Measurements from ENCODE around the gene MAP2K2.

Gene MAP2K2

DNA sequence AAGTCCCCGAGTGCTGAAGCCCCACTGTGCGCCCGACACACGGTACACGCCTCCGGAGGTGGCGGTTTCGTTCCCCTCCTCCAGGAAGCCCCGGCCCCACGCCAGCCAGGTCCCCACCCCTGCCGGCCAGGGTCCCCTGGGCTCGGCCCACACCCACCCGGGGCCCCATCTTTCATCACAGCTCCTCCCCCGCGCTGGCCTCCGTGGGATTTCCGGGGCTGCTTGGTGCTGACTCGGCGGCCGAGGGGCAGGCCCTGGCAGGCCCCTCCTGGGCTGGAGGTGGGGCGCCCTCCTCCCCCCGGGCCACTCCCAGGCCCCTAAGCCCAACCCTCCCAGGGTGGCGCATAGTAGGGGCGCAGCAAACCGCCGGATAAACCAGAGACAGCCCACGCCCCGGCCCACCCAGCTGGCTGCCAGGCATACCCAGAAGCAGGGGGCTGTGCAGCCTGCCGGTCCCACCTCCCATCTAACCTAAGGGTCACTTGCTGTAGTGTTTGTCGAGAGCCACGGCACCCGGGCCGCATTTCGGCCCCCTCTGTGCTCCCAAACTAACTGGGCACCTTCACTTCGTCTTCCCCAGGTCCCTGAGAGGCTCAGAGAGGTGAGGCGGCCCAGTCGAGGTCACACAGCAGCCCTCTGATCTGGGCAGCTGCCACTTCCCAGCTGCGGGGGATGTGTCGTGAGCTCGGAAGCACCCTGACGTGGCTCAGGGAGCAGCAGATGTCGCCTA is 63.9 kb downstream of the MAP2K2 start:
- DNase-seq, result peak; percentile 91

DNA sequence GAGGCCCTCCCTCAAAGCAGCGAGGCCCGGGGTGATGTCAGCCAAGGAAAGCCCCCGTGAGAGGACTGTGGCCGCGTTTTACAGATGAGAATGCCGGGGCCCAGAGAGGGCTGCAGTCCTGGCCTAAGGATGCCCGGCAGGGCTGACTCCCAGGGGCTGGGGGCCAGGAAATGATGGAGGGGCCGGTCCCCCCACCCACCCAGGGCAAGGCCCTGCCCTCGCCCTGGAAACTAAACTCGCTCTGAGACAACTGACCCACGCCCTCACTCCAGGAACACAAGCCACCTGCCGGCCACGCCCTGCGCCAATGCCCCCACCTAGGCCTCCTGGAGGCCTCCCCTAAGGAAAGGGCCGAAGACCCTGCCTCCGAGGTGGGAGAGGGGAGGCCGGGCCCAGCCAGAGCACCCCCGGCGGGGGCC is 64.5 kb downstream of the MAP2K2 start:
- DNase-seq, result no peak

- DNase-seq, result no peak
Observed at GRCh38 chr19:4058693-4059452, 65.0 kb downstream of the MAP2K2 start.

DNA sequence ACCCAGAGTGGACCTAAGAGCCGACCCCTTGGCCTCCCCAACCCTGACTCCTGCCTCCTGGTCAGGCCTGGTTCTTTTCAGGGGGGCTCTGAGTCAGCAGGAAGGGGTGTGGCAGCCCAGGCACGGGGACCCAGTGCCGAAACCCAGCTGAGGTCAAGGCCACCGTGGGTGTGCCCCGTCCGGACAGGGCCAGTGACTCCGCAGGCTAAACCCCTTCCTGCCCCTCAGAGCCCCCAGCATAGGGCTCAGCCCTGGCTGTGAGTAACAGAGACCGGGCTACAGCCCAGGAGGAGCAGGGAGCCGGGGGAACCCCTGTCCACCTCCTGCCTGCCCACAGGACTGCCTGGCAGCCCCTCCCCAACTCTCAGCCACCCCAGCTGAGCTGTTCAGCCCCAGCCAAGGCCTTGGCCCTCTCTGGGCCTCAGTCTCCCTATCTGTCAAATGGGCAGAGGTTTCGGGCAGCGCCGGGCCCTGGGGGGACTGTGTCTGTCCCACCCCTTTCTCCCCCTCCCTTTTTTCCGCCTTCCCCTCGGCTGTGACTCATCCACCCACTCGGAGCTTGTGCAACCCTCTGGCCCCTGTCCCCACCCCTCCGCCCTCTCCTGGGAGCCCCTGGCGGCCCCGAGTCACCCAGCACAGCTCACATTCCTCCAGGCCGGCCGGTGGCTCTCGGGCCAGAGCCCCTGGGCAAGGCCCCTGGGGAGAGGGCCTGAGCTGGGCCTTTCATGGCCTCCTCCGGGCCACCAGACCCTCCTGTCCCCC is 65.8 kb downstream of the MAP2K2 start:
- DNase-seq, result peak; percentile 48

DNA sequence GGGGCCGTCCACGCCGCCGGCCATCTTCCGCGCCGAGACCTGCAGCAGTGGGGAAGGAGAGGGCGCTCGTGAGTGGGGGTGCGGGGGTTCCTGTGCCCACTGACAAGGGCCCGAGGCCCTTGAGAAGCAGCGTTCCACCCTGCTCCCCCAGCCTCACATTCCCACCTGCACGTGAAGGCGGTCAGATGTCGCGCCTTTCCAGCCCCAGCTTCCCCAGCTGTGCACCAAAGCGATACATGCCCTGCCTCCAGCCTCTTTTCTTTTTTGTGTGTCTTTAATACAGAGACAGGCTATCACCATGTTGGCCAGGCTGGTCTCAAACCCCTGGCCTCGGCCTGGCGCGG is 68.7 kb downstream of the MAP2K2 start:
- no peak for DNase-seq

GRCh38 chr19:4054441-4055208 is 69.3 kb downstream of the MAP2K2 start:
- no peak for DNase-seq

- DNase-seq, result no peak
Observed at GRCh38 chr19:4053423-4054324, 70.2 kb downstream of the MAP2K2 start.

- no peak for DNase-seq
Observed at GRCh38 chr19:4052993-4053422, 70.9 kb downstream of the MAP2K2 start.

DNA sequence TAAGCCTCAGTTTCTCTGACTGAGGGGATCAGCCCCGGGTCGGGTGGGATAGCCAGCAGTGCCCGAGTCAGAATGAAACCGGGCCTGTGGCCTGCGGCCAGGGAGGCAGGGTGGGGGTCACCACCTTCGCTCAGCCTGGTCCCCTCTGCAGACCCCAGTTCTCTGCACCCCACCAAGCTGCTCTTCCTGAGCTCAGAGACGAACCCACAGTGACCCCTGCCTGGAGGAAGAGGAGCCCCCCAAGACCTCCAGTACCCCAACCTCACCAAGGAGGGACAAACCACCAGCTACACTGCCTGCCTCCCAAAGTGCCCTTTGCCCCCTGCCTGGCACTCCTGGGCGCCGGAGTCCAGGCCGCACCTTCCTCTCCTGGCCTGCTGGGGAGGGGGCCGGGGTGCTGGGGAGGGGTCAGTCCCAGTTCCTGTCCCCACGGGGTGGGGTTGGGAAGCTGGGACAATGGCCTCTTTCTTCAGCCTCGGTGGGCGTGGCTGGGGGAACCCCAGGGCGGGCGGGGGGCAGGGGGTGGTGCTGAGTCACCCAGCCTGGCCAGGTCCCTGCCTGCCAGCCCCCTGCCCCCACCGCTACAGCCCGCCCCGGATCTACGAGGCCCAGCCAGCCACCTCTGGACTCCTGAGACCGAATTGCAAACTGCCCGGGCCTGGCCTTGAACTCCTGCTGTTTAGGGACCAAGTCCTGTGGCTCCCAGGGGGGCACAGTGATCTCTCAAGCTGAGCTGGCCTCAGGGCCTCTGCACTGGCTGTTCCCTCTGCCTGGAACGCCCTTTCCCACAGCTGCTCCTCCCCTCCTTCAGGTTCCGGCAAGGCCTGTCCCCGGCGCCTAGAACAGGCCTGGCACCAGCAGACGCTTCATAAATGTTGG is 71.6 kb downstream of the MAP2K2 start:
- DNase-seq, result no peak

DNA sequence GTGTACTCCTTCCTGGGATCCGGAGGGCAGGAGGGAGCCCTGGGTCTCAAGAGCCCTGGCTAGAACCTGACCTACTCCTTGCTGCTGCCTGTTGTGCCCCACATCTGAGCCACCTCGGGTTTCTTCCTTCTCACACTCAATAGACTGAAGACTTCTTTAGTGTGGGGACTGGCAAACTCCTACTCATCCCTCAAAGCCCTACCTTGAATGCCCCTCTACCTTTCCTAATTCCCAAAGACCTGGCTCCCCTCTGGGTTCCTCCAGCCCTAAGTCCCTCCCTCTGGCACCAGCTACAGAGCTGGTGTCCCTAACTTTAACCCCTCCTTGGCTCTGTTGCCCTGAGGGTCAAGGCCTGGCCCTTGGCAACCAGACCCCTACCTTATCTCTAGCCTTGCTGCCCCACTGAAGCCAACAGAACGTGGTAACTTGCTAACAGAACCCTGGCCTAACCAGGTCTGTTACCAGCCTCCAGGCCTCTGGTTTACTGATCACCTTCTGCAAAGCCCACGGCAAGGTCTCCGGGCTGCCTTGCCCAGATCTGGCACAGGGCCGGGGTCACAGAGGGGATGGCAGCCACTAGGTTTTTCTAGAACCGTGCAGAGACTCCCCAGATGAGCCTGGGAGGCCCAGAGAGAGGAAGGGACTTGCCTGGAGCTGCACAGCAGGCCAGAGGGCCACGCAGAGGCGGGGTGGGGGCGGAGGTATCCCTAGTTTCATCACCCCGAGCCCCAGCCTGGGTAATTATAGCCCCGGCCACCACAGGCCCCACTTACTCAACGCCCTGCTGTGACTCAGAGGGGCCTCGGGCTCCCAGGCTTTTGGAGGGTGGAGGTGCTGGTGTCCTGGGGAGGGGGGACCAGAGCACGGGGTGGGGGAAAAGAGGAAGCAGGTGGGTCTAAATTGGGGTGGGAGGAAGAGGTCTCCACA is 72.5 kb downstream of the MAP2K2 start:
- DNase-seq, result no peak

DNA sequence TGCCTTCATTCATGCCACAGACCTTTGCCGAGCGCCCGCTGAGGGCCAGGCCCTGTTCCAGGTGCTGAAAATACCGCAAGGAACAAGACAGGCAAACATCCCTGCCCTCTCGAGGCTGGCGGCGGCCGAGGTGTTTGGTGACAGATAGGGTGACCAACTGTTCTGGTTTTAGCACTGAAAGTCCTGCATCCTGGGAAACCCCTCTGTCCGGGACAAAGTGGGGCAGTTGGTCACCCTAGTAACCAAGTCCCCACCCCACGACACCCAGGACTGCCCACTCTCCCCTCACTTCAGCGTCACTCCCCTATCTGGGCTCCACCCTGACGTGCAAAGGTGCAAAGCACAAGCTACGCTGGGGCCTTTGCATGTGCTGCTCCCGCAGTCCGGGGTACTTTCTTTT is 74.5 kb downstream of the MAP2K2 start:
- DNase-seq, result no peak

DNA sequence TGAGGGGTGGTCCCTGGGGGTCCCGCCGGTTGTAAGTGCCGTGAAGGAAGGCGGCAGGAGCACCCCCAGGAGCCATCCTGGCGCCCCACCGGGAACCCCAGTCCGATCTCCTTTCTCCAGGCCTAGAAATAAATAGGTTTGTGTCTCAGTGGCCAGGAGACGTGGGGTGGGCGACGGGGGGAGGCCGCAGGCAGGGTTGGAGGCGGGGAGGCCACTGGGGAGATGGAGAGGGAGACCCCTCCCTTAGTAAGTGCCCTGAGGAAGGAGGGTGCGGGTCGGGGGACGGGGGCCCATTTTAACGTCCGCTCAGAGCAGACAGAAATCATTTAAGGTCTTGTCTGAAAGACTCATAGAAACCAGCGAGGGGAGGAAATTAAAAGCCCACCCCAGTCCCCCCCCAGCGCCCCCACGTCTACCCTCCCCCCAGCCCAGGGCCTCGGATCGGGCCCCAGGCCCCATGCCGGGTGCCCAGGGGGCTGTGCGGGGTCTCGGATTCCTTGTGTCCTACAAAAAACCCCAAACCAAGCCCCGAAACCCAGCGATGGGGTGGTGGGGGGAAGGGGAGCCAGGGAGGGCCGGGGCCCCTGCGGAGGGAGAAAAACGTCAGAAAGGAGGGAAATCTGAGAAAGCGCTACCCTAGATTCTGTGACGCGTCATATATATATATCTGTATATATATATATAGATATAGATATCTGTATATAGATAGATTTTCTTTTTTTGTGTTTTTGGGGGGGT is 76.8 kb downstream of the MAP2K2 start:
- DNase-seq, result no peak

GRCh38 chr19:4046362-4046691 is 77.6 kb downstream of the MAP2K2 start:
- no peak for DNase-seq

- no peak for DNase-seq
Observed at GRCh38 chr19:4045597-4046361, 78.1 kb downstream of the MAP2K2 start.

DNA sequence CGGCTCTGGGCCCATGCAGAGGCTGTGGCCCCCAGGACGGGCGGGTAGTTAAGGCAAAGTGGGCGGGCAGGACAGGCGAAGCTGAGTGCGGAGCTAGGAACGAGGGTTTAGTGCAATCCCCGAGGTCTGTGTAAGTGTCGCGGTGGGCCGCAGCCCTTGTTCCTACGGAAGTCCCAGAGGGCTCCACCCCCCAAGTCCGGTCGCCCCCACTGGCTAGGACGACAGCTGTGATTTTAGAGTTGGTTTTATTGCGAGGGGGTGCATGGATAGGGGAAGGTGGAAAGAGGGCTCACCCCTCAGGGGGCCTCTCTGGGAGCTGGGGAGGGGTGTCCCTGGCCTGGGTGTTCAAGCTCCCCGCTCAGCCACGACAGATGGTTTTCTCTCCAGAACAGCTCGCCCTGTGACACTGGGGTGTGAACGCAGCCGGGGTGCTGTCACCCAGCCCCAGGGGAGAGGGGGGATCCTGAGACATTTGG is 78.9 kb downstream of the MAP2K2 start:
- DNase-seq, result no peak

GRCh38 chr19:4043966-4044715 is 79.8 kb downstream of the MAP2K2 start:
- DNase-seq, result no peak

DNA sequence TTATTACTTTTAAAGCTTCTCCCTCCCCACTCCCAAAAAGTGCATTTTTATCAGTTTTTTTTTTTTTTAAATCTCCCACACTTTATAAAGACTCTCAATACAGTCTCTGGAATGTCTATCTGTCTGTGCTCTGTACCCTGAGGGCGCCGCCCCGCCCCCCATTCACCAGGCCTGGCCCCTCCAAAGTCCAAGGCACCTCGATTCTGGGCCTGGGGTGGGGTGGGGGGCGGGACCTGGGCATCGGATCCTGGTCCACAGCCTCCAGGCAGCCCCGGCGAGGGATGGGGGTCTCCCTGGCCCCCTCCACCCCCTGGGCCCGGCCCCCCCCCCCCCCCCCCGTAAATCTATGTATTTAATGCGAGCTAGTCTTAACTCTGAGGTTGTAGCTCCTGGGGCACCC is 80.5 kb downstream of the MAP2K2 start:
- DNase-seq, result no peak

- no peak for DNase-seq
Observed at GRCh38 chr19:4042731-4043082, 81.2 kb downstream of the MAP2K2 start.

All from CD4-positive, alpha-beta T cell treated with Interleukin-21 for 1 hour (primary cell).